SJCRH30 (cell line): ENCODE measurements around the gene P3H2. TPM values are rescaled to one million over a fixed set of nuclear protein-coding genes. Genes with fewer than 3 reads are reported as not detected.

ENCODE experiments used
- total RNA-seq: library from RNA; depleted of rRNA; stranded (reverse); fragments of >200 nt; shearing (Covaris generic); gene quantifications from 2 replicates; pipeline ENCODE4 v1.2.3, GENCODE V29; 2014; rRNA removed

Gene P3H2
- total RNA-seq, 1 experiment from 2014 or later, result 31.5 TPM

Other genes starting within 250 kb of the P3H2 start
- gene CLDN1, start 201.5 kb upstream of the P3H2 start, total RNA-seq, result 0.25 and 0.42 TPM in 2 replicates